Activated CD4-positive, CD25-positive, alpha-beta regulatory T cell treated with anti-CD3 and anti-CD28 coated beads, Interleukin-2, amount 50 U/mL, for 24 hours (primary cell): ENCODE measurements around the gene DPYSL5.

Source experiments
- ATAC-seq, 2 donors: fragments of 150-1000 bp; cut with Tn5 transposase; one replicate each; pipeline ENCODE4 v1.10.0; 2021; ENCODE audit warnings: mild to moderate bottlenecking in 1 of 2, moderate library complexity in 1 of 2

The DPYSL5 gene

GRCh38 chr2:26933431-26934334 lies 85.8 kb downstream of the DPYSL5 start:
- no peak for ATAC-seq

GRCh38 chr2:26934335-26934724 lies 86.4 kb downstream of the DPYSL5 start:
- no peak for ATAC-seq

- ATAC-seq = no peak
Observed at GRCh38 chr2:26934985-26935384, 87.1 kb downstream of the DPYSL5 start.

DNA sequence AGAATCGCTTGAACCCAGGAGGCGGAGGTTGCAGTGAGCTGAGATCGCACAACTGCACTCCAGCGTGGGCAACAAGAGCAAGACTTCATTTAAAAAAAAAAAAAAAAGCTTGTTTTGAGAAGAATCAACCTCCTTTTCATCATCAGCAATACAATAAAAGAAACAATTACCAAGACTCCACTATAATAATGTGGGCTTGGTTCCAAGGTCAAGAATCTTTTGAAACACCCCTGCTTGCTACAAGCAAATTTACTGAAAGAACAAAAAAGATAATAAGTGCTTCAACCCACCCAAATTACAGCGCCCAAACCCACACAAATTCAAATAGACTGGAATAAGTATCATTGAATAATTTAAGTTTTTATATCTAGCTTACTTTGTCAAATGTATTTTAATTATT lies 88.9 kb downstream of the DPYSL5 start:
- ATAC-seq = no peak

- ATAC-seq = no peak
Observed at GRCh38 chr2:26938399-26939118, 90.6 kb downstream of the DPYSL5 start.

GRCh38 chr2:26940001-26940400 lies 92.1 kb downstream of the DPYSL5 start:
- ATAC-seq = no peak

DNA sequence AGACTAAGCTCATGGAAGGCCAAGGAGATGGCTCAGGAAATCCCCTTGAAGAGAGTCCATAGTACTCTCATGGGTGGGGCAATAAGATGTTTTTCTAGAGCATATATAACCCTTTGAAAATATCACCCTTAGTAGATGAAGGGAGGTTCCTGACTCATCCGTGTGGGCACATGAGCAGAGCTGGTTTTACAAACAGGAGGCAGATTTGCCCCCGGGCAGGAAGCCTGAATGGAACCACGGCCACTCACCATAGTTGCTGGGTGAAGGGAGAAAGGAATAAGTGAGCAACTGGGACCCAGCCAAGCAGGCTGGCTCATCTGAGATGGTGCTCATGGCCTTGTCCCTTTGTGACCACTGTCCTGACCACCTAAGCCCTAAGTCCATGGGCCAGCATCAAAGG lies 93.6 kb downstream of the DPYSL5 start:
- ATAC-seq = no peak

GRCh38 chr2:26942543-26943295 lies 94.8 kb downstream of the DPYSL5 start:
- ATAC-seq = no peak

- no peak for ATAC-seq
Observed at GRCh38 chr2:26945991-26946750, 98.2 kb downstream of the DPYSL5 start.

DNA sequence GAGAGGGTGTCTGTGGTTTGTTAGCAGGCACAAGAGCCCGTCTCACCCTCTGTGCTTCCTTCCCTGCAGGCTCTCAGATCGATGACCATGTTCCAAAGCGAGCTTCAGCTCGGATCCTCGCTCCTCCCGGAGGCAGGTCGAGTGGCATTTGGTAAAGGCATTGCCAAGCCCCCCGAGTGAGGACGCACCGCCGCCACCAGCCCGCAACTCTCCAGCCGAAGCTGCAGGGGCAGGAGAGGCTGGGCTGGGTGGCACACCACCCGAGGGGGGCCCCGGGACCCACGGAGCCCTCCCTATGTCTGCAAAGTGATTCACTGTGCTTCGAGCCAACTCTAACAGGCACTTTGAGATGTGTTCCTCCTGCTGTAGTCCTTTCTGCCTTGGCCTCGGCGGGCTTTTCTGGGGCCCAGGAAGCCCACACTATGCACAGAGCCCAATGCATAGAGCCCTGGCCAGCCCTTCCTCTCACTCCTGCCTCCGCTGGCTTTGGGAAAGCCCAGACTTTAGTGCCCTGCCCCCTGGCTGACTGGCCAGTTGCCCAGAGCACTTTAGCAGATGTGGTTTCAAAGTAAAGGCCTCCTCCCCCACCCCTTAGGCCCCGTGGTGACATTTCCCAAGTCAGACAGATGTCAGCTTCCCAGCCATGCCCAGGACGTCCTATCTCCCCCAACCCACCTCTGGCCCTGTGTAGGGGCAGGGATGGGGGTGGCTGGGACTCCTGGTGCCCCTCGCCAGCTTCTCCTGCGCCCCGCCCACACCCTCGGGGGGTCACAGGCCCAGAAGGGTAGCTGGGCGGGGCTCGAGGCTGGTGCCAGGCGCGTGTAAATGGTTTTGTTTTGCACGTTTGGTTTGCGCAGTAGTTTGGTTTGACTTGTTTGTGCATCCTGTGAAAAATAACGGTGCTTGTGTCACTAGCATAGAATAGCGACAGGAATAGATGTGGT lies 99.2 kb downstream of the DPYSL5 start:
- no peak for ATAC-seq

GRCh38 chr2:26948800-26949199 lies 100.9 kb downstream of the DPYSL5 start:
- no peak for ATAC-seq

- no peak for ATAC-seq
Observed at GRCh38 chr2:26950246-26950645, 102.3 kb downstream of the DPYSL5 start.

DNA sequence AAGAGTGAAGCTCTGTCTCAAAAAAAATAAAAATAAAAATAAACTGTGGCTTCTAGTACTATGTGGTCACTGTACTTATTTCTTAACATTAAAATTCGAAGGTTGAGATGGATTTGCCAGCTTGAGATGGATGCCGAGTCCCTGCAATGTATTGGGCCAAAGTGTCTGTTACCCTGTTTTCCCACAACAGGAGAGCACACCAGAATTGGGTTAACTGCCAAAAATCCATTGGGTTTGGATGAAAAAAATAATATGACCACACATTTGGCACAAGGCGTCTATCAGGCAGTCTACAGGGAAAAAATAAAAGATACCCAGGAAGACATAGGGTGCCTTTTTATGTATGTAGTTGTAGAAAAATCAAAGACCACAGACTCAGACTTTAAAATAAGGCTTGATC lies 103.3 kb downstream of the DPYSL5 start:
- ATAC-seq = no peak

DNA sequence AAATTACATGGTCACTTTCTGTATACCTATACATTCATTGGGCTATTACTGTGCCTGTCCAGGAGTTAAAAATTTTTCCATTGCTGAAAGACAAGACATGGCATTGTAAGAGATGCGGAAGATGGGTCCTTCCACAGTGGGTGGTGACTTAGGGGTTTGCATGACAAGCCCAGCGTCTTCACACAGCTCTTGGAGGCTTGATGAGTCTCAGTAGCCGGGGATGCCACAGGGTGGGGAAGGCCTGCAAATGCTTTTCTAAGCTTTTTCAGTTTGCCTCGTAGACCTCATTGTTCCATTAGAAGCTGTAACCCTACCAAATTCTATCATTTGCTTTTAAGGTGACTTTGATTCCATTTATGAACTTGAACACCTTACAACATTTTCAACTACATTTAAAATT lies 104.4 kb downstream of the DPYSL5 start:
- no peak for ATAC-seq

GRCh38 chr2:26954135-26954534 lies 106.2 kb downstream of the DPYSL5 start:
- no peak for ATAC-seq

- no peak for ATAC-seq
Observed at GRCh38 chr2:26957041-26957440, 109.1 kb downstream of the DPYSL5 start.

GRCh38 chr2:26957534-26957933 lies 109.6 kb downstream of the DPYSL5 start:
- ATAC-seq = no peak

DNA sequence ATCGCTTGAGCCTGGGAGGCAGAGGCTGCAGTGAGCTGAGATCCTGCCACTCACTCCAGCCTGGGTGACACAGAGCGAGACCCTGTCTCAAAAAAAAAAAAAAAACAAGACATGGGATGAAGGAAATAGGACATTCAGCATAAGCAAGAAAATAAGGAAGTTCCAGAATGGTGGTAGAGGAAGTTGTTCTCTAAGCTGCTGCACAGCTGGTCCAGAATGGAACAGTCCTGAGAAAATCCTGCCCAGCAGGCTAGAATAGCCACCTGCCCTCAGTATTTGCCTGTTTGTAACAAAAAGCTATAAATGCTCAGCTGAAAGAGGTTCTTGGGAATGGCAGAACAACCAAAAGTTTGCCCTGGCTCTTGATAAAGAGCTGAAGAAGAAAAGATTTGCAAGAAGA lies 111.4 kb downstream of the DPYSL5 start:
- no peak for ATAC-seq

- no peak for ATAC-seq
Observed at GRCh38 chr2:26964446-26965130, 116.7 kb downstream of the DPYSL5 start.

- no peak for ATAC-seq
Observed at GRCh38 chr2:26968001-26968400, 120.1 kb downstream of the DPYSL5 start.
